ENCODE measurements around the gene AVEN. TPM values are rescaled to one million over a fixed set of nuclear protein-coding genes. Genes with fewer than 3 reads are reported as not detected.
"Not testable (repeated sequence)": the region's sequence is repeated elsewhere in the genome, so short reads cannot be mapped to it uniquely, and the experiment has no call there.

AVEN gene
- total RNA-seq, 1 donor from 2014 or later, result 13.8 TPM

DNA sequence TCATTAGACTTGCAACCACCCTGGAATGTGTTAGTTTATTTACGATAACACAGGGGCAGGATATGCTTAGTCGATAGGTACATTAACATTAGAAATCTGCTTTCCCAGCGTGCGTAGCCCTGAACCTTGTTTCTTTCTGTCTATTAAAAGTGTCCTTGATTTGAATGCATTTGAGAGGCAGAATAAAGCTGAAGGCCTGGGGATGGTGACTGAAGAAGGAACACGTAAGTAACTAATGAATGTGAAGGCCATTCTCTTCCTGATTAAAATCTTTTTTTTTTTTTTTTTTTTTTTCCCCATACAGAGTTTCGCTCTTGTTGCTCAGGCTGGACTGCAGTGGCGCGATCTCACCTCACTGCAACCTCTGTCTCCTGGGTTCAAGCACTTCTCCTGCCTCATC is 213.6 kb downstream of the AVEN start:
- Mint-ChIP-seq H3K36me3 (ENCODE audit: unreplicated experiment) (no peaks in the 10 kb centered on the region), H3K4me1 (ENCODE audit: low read depth, unreplicated experiment) (no peaks in the 10 kb centered on the region), H3K27me3 (ENCODE audit: unreplicated experiment) (no peaks in the 10 kb centered on the region), H3K9me3 (ENCODE audit: unreplicated experiment) (peaks cover 2% of the 10 kb centered on the region), H3K27ac (ENCODE audit: unreplicated experiment) (no peak overlapping the region), H3K4me3 (ENCODE audit: unreplicated experiment) (no peak overlapping the region)
- TF ChIP-seq, protein P1, sequence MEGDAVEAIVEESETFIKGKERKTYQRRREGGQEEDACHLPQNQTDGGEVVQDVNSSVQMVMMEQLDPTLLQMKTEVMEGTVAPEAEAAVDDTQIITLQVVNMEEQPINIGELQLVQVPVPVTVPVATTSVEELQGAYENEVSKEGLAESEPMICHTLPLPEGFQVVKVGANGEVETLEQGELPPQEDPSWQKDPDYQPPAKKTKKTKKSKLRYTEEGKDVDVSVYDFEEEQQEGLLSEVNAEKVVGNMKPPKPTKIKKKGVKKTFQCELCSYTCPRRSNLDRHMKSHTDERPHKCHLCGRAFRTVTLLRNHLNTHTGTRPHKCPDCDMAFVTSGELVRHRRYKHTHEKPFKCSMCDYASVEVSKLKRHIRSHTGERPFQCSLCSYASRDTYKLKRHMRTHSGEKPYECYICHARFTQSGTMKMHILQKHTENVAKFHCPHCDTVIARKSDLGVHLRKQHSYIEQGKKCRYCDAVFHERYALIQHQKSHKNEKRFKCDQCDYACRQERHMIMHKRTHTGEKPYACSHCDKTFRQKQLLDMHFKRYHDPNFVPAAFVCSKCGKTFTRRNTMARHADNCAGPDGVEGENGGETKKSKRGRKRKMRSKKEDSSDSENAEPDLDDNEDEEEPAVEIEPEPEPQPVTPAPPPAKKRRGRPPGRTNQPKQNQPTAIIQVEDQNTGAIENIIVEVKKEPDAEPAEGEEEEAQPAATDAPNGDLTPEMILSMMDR (IDR thresholded peaks at IDR 0.05; ENCODE audit: partially characterized antibody, unreplicated experiment), result no peak
- DNase-seq, result no peak

GRCh38 chr15:33823119-33823518 is 215.9 kb downstream of the AVEN start:
- Mint-ChIP-seq H3K27ac (ENCODE audit: unreplicated experiment) (peak overlapping the region; percentile 1), H3K4me3 (ENCODE audit: unreplicated experiment) (no peak overlapping the region), H3K36me3 (ENCODE audit: unreplicated experiment) (no peaks in the 10 kb centered on the region), H3K9me3 (ENCODE audit: unreplicated experiment) (peaks cover 2% of the 10 kb centered on the region), H3K27me3 (ENCODE audit: unreplicated experiment) (peaks cover 2% of the 10 kb centered on the region), H3K4me1 (ENCODE audit: low read depth, unreplicated experiment) (no peaks in the 10 kb centered on the region)
- TF ChIP-seq, protein P1 (IDR thresholded peaks at IDR 0.05; ENCODE audit: partially characterized antibody, unreplicated experiment), result no peak
- no peak for DNase-seq

GRCh38 chr15:33822479-33822878 is 216.5 kb downstream of the AVEN start:
- Mint-ChIP-seq H3K9me3 (ENCODE audit: unreplicated experiment) (peaks cover 2% of the 10 kb centered on the region), H3K4me3 (ENCODE audit: unreplicated experiment) (no peak overlapping the region), H3K27me3 (ENCODE audit: unreplicated experiment) (peaks cover 2% of the 10 kb centered on the region), H3K27ac (ENCODE audit: unreplicated experiment) (no peak overlapping the region), H3K4me1 (ENCODE audit: low read depth, unreplicated experiment) (no peaks in the 10 kb centered on the region), H3K36me3 (ENCODE audit: unreplicated experiment) (peaks cover 3% of the 10 kb centered on the region)
- DNase-seq, result no peak
- TF ChIP-seq, protein P1 (IDR thresholded peaks at IDR 0.05; ENCODE audit: partially characterized antibody, unreplicated experiment), result no peak

- not testable (repeated sequence) for H3K4me1 Mint-ChIP-seq (ENCODE audit: low read depth, unreplicated experiment); H3K4me3 Mint-ChIP-seq (ENCODE audit: unreplicated experiment); H3K9me3 Mint-ChIP-seq (ENCODE audit: unreplicated experiment); DNase-seq; H3K27me3 Mint-ChIP-seq (ENCODE audit: unreplicated experiment); H3K27ac Mint-ChIP-seq (ENCODE audit: unreplicated experiment); H3K36me3 Mint-ChIP-seq (ENCODE audit: unreplicated experiment)
Measured at GRCh38 chr15:33819499-33819898, 219.5 kb downstream of the AVEN start.

Other genes starting within 250 kb of the AVEN start
- not detected for gene CHRM5, start 70.7 kb downstream of the AVEN start, total RNA-seq (ENCODE audit: unreplicated experiment)
- 47.4 TPM for gene EMC7, start 62.7 kb upstream of the AVEN start, total RNA-seq (ENCODE audit: unreplicated experiment)
- 1.7 TPM for gene PGBD4, start 62.9 kb upstream of the AVEN start, total RNA-seq (ENCODE audit: unreplicated experiment)
- gene KATNBL1, start 170.9 kb upstream of the AVEN start, total RNA-seq (ENCODE audit: unreplicated experiment), result 64.7 TPM
- 98.4 TPM for gene EMC4, start 185.8 kb upstream of the AVEN start, total RNA-seq (ENCODE audit: unreplicated experiment)